CD4-positive, alpha-beta T cell treated with Interleukin-17A for 1 hour (primary cell): ENCODE data around the gene TRAPPC2.
"Not testable (repeated sequence)": the region's sequence is repeated elsewhere in the genome, so short reads cannot be mapped to it uniquely, and the experiment has no call there.

Experiments
- DNase-seq: peaks from one replicate; pipeline ENCODE4 v3.0.0-alpha.2; 2020

The TRAPPC2 gene

DNA sequence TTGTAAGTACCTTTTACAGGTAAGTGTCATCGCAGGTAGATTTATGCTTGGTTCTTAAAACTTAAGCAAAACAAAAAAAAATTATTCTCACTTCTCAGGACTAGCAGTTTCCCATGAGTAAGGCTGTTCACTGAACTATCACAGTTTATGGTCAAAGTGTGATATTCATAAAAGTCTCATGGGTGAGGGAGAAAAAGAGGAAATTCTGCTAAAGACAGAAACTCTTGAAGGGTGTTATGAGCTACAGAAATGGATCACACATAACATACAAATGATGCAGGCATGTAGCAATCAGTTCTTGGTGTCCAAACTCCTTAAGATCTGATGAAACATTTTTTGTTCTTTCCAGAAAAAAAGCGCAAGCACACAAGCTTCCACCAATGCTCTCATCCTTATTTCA is 37.0 kb downstream of the TRAPPC2 start:
- peak; percentile 23 for DNase-seq

DNA sequence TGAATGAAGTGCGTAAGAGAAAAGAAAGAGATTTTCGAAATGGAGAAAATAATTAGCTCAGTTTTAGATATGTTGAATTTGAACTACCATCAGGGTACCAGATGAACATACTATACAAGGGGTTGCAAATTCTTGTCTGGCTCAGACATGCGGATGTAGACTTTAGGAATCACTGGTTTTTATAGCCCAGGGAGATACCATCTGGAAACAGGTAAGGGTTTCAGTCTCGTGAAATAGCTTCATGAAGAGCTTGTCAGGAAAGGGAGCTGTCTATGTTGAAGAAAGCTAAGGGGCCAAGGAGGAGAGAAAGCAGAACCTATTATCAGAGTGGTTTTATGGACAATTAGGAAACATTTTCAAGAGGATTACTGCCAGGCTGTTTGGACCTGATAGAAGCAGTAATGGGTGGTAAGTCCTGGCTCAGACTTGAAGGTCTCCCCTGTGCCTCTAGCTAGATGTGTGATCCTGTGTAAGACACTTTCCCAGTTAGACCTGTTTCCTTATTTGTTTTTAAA is 38.8 kb downstream of the TRAPPC2 start:
- no peak for DNase-seq

DNA sequence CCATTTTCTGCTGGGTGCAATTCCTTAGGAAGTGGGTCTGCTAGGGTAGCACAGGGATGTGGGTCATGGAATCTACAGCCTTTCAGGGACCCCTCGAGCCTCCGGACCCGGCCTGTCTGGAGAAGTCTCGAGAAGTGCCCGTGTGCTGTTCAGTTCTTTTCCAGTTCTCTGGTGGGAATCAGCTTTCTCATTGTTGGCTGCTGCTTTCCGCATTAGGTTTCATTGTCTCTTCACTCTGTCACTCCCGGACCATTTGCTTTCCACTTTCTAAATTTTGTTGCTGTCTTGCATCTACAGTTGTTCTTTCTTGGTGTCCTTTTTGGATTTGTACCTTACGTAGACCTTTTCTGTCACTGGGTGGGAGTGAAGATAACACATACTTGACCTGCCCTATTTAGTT is 39.4 kb downstream of the TRAPPC2 start:
- DNase-seq: no peak

DNA sequence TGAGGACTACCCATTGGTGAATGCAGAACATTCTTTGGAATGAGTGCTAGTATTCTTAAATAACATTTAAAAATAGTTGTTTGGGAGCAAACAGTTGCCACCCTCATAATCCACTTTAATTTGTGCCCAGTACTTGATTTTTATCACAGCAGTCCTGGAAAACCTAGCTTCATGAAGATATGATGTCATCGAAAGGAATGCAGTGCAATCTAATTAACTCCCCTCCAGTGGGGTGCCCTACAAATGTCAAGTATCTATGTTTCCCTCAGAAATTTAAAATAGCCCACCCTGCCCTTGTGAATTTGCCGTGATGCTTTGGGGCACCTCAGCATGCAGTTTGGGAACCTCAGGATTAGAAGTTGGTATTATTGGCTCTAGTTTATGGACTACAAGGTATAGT is 40.1 kb downstream of the TRAPPC2 start:
- no peak for DNase-seq

DNA sequence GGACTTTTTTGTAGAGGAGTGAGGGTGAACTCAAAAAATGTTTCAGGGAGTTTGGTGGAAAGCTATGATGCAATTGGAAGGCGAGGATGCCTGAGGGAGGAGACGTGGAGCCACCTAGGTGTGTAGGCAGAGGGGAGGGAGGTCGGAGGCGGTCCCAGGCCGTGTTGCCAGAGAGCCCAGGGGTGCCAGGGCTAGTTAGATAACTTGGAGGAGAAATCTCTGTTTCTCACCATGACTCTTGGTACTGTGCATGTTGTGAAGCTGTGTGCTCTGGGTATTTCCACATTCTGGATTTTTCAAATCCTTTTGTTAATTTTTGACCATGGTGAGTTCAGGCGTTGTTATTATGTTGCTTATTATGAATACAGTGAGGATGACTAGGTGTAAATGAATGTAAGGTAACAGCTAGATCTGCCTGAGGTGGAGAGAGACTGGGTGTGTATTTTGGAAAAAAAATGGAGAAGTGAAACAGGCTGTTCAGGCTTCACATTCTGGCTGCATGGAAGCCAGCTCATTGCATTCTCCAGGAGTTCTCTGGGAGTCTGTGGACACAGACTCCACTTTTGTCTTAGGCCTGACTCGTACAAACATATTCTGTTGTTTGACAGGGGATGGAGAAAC is 41.0 kb downstream of the TRAPPC2 start:
- no peak for DNase-seq

DNA sequence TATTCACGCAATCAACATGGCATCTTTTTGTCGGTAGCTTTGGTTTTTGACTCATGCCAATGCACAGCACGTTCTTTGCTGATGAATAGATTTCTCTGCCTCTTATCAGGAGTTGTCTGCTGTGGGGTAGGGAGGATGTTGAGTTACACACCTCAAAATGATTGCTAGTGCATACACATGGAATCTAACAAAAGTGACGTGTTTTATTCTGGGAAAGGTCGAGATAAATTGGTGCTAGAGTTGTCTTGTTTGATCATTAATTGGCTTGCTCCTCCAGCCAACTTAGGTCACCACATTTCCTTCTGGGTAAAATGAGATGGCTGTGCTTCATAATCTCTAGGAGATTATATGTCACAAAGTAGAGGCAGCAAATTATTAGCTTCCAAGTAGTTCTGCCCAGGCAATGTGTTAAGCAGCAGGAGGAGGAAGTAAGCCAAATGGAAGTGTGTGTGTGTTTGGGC is 41.6 kb downstream of the TRAPPC2 start:
- DNase-seq: no peak

DNA sequence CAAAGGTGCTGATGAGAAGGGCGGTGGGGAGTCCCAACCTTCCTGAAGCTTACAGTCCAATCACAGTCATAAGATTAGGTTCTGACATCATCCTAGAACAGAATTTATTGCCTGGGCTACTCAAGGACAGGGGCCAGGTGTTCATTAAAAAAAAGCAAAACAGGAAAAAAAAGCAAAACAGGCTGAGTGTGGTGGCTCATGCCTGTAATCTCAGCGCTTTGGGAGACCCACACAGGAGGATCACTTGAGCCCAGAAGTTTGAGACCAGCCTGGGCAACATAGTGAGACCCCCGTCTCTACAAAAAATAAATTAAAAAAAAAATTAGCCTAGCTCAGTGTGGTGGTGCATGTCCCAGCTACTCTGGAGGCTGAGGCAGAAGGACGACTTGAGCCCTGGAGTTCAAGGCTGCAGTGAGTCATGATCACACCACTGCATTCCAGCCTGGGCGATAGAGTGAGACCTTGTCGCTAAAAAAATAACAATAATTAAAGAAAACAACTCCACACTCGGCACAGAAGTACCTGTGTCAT is 42.5 kb downstream of the TRAPPC2 start:
- peak; percentile 27 for DNase-seq

DNA sequence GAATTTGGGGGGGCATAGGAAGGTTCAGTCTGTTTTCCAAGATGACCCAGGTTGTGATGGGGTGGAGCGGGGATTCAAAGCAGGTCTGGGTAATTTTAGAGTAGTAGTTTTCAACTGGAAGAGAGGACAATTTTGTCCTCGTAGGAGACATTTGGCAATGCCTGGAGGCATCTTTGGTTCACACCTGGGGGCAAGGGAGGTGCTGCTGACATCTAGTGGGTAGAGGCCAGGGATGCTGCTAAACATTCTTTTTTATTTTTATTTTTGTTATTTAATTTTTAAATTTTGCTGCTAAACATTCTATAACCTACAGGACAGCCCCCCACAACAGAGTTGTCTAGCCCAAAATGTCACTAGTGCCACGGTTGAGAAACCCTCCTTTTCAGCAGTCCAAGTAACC is 43.6 kb downstream of the TRAPPC2 start:
- peak; percentile 36 for DNase-seq

DNA sequence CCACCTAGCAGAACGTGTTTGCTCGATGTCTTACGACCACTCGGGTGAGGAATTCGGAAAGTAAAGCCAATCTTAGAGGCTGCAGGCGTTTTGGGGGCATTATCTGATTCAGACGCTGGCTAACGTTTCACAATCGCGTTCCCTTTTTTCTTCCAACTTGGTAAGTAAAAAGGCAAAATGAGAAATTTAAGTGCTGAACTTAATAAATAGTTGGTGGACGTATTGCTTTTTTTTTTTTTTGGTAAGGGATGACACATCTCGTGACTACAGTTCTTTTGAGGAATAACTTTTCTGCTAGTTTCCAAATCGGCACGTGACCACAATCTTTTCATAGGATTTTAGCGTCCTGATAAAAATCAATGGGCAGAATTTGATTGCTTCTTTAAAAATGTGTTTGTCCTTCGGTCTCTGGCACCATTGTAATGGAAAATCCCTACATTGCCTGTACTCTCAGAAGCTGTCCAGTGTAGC is 44.6 kb downstream of the TRAPPC2 start:
- DNase-seq: no peak

DNA sequence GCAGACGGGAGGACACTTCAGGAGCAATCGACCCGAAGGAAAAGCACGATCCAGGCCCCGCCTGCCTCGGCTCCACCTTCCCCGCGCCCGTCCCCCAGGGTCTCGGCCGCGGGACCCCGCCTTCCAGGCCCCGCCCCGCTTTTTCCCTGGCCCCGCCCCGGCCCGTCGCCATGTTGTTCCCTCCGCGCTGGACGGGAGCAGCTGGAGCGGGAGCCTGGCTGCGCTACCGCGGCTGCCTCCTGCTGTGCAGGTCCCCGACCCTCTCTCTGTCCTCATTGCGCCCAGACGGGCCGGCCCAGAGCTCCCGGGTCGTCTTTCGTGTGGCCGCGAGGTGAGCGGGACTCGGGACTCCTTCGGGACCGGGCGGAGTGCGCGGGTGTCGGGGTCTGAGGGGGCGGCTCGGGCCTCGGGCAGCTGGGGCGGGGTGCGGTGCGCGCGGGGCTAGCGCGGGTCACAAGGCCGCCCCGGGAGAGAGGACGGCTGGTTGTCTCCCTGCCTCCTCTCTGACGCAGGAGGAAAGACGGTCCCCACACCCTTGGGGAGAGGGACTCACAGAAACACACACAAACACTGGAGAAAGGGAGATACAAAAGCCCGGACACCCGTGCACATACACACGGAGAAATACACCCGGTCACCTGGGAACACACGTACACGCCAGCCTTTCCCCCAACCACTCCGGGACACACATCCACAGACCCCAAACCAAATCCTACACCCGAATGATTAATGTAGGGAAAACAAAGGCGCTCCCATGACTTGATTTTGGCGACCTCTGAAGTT is 45.3 kb downstream of the TRAPPC2 start, which contains the start of gene RAB9A:
TSS of gene RAB9A (plus strand) at position 171 of the 783 bp plus-strand sequence. CDS start 19,619 bp downstream, outside the sequence.
- peak; percentile 82 for DNase-seq

DNA sequence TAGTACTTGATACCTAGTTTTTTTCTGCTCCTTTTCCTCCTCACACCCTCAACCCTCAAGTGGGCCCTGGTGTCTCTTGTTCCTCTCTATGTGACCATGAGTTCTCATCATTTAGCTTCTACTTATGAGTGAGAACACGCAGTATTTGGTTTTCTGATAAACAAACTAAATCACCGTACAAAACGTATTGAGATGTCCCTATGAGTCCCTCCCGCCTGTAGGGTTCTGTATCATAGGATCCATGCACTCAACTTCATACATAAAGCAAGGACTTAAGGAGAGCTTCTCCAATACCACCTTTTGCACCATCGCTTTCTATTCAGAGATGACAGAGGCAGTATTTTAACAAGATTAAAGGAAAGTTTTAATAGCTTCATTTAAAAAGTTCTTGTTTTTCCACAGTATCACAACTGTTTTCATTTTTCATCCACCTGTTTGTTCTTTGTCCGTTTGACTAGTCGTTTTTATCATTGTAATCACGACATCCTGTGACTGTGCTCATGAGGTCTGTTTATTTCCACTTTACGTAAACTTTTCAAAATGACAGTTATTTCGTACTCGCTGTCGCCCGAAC is 45.9 kb downstream of the TRAPPC2 start:
- peak; percentile 30 for DNase-seq

DNA sequence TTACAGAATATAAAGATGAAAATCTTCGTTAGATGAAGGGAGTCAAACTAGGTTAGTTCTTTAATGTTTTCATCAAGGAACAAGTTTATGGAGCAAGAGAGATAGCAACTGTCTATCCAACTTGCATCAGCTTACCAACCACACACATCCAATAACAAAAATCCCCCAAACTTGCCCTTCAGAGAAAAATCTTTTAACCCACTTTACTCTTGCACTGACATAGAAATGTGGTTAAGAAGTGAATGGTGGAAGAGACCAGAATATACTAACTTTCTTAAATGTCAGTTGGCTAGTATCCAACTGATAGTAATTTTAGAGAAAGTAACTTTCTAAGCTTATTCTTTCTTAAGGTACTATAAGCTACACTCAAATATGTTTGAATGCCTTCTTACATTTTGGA is 47.2 kb downstream of the TRAPPC2 start:
- no peak for DNase-seq

DNA sequence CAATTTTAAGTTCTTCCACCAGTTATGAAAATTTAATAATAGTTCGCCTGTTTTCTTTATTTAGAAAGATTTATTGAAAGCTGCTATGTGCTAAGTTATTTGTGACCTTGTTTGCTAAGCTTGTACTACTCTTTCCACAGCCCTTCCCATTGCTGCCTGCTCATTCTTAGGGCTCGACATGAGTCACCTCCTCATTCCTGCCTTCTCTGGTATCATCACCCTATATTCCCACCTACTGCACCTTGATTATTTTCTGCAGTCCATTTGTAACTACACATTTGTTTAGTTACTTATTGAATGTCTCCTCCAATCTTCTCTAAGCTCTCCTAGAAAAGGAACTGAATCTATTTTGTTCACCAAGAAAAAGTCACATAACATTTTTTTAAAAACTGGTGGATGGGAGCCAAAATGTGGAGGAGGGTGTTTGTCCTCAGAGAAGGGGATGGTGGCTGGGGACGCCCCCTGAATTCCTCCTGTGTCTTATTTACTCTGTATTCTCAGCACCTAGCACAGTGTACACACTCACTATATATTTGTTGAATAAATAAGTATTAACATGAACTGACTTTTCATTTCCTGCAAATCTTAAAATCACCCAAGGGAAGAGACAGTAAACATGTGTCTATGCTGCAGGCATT is 49.2 kb downstream of the TRAPPC2 start:
- no peak for DNase-seq

DNA sequence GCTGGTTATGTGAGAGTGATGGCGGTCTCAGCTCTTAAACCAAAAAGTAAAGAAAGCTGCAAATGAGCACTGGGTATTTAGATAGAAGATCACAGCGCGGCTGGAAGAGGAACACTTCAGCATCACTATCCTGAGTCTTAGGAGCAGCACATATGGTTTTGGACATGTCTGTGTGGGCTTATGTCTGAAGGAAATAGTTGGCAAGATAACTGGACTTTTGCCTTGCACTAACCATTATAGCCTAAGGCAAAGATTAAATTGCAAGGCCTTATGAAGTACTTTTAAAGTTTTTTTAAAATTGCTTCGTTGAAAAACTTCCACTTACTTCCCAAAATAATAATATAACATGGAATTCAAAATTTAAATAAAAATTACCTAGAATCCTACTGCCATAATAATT is 50.1 kb downstream of the TRAPPC2 start:
- no peak for DNase-seq

DNA sequence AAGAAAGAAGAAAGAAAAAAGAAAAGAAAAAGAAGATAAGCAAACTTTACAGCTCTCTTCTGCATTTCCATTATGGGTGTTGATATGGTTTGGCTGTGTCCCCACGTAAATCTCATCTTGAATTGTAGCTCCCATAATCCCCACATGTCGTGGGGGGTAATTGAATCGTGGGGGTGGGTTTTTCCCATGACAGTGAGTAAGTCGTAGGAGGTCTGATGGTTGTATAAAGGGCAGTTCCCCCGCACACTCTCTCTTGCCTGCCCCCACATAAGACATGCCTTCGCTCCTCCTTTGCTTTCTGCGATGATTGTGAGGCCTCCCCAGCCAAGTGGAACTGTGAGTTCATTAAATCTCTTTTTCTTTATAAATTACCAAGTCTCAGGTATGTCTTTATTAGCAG is 52.8 kb downstream of the TRAPPC2 start:
- no peak for DNase-seq

DNA sequence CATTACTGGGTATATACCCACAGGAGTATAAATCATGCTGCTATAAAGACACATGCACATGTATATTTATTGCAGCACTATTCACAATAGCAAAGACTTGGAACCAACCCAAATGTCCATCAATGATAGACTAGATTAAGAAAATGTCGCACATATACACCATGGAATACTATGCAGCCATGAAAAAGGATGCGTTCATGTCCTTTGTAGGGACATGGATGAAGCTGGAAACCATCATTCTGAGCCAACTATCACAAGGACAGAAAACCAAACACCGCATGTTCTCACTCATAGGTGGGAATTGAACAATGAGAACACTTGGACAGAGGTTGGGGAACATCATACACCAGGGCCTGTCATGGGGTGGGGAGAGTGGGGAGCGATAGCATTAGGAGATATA is 54.7 kb downstream of the TRAPPC2 start:
- DNase-seq: not testable (repeated sequence)

DNA sequence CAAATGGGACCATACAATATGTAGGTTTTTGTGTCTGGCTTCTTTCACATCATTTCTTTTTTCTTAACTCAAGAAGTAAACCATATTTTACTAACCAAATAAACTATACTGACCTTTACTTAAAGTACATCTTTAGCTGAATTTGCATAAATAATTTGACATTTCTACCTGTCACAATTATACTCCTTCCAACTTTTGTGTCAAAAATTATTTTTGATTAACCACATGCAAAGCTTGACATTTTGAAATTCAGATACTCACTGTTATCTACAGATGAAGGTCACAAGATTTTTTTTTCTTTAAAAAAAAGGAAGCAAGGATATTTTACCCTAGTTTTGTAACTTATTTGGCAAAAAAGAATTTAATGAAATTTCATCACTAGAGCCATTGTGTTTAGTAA is 57.5 kb downstream of the TRAPPC2 start:
- no peak for DNase-seq

DNA sequence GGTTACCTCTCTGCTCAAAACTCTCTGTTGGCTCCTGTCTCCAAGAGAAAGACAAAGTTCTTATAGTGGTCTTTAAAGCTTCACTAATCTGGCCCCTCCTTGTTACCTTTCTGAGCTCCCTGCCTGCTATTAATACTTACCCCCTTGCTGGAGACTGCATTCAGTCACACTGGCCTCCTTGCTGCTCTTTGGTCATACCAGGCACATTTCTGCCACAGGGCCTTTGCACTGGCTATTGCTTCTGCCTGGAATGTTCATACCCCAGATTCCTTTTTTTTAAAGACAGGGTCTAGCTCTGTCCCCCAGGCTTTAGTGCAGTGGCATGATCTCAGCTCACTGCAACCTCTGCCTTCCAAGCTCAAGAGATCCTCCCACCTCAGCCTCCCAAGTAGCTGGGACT is 61.4 kb downstream of the TRAPPC2 start:
- no peak for DNase-seq

DNA sequence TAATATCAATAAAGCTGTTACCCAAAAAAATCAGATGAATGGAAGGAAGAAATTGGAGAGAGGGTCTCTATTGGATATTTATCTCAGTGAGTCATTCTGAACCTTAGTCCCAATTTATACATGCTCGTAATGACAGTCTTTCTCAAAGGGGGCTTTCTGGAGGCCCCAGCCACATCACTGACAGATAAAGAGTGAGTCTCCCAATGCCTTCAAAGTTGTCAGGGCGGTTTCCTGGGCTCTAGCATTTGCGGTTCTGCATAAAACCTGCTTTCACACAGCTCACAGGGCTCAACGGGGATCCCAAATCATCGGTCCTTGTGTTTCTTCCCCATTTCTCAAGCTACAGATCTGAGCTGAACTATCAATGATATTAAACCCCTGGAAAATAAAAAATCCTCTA is 64.2 kb downstream of the TRAPPC2 start:
- no peak for DNase-seq

DNA sequence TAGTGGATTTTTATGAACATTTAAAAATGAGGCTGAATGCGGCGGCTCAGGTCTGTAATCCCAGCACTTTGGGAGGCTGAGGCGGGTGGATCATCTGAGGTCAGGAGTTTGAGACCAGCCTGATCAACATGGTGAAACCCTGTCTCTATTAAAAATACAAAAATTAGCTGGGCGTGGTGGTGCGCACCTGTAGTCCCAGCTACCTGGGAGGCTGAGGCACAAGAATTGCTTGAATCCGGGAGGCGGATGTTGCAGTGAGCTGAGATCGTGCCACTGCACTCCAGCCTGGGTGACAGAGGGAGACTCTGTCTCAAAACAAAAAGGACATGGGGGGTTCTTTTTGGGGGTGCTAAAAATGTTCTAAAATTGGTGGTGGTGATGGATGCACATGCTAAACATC is 64.7 kb downstream of the TRAPPC2 start:
- DNase-seq: not testable (repeated sequence)

DNA sequence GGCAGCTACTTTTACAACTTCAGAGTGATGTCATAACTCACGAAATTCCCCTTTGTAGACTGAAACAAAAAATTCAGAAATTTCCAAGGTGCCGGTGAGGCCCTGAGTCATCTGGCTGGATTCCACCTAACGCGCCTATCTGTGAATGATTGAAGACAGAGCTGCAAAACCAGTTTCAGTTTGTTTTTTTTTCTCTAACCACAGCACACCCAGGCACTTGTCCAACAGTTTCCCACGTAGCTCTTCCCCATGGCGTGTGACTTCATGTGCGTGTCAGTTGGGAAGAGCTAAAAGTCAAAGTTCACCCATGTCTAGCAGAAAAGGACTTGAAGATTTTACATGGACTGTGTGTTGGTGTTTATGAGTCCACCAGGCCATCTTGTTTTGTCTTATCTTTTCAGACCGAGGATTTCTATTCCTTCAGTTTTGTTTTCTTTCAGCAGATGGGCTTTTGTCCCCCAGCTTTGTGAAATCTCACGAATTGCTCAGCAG is 65.1 kb downstream of the TRAPPC2 start:
- DNase-seq: peak; percentile 77

DNA sequence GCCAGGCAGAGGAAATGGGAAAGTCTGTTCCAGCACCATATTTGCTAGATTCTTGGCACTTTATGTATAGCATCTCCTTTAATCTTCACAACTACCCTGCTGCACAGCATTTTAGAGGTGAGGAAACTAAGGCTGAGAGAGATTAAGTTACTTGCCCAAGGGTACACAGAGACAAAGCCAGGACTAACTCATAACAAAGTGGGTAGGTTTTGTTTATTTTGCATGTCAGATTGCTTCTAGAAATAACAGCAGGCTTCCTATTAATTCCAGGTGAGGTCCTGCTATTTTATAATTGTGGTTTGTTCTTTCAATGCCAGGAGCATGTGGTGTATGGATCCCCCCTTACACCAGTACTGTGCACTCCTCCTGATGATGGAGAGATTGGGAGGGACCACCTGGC is 66.5 kb downstream of the TRAPPC2 start:
- no peak for DNase-seq

DNA sequence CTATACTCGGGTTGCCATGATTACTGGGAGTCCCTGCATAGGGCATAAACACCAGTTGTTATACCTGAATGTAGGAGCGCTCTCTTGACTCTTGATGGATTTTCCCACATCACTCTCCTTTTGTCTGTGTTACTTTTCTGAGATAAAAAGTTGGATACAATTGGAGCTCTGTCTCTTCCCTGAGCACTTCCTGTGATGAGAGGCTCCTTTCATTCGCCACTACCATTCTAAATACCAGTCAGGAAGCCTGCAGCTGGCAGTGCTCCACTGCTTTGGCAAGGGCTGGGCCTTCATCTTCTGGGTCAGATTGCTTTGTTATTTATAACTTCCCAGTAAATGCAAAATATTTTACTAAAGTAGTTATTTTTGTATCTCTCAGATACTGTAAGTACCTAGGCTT is 67.6 kb downstream of the TRAPPC2 start:
- DNase-seq: no peak
